GM13977 (cell line): ENCODE data around the gene SNX33.

ENCODE experiments used
- DNase-seq: peaks from one replicate; pipeline ENCODE4 v3.0.0; 2012; ENCODE audit warnings: low spot score
- CTCF ChIP-seq: IDR thresholded peaks from 2 replicates; pipeline ENCODE4 v1.5.1; 2012; ENCODE audit warnings: mild to moderate bottlenecking, control low read depth; ENCODE audit not compliant: insufficient read depth; ENCODE audit errors: extremely low read depth, missing control alignments
- in situ Hi-C: fragments of 300-500 bp; cut with MboI; formaldehyde crosslinking; loops from one replicate; pipeline ENCODE4 v1.12.0; 2022; ENCODE audit warnings: low sequenced_read_pairs, low pct_unique_long_range_greater_than_20kb, mixed read lengths, inconsistent platforms; ENCODE audit not compliant: unreplicated experiment

Gene SNX33

GRCh38 chr15:75649848-75650247 is 2.1 kb downstream of the SNX33 start:
- no peak for TF ChIP-seq CTCF
- DNase-seq = no peak
- in situ Hi-C loops = loop anchor here (25.0 kb wide), 1 partner anchor 288 kb away; the partner anchor contains the start of gene MAN2C1

GRCh38 chr15:75650908-75651809 is 3.4 kb downstream of the SNX33 start:
- no peak for TF ChIP-seq CTCF
- DNase-seq = no peak
- in situ Hi-C loops = no loop called here

- no peak for TF ChIP-seq CTCF
- in situ Hi-C loops = no loop called here
- DNase-seq = no peak
Observed at GRCh38 chr15:75651810-75652543, 4.3 kb downstream of the SNX33 start.

- DNase-seq = no peak
- TF ChIP-seq CTCF = no peak
- in situ Hi-C loops = no loop called here
Observed at GRCh38 chr15:75653347-75653913, 5.7 kb downstream of the SNX33 start.

GRCh38 chr15:75654201-75654907 is 6.6 kb downstream of the SNX33 start:
- in situ Hi-C loops = no loop called here
- DNase-seq = no peak
- no peak for TF ChIP-seq CTCF

- no peak for DNase-seq
- TF ChIP-seq CTCF = no peak
- in situ Hi-C loops = no loop called here
Observed at GRCh38 chr15:75655931-75656330, 8.2 kb downstream of the SNX33 start.
